ENCODE data around the gene GHR.

The GHR gene

GRCh38 chr5:42612750-42613366 lies 189.6 kb downstream of the GHR start:
- peak; percentile 84 for DNase-seq

- peak; percentile 60 for DNase-seq
Observed at GRCh38 chr5:42614509-42614908, 191.3 kb downstream of the GHR start.

- no peak for DNase-seq
Observed at GRCh38 chr5:42620579-42621216, 197.5 kb downstream of the GHR start.

GRCh38 chr5:42621242-42621641 lies 198.0 kb downstream of the GHR start:
- DNase-seq: no peak

GRCh38 chr5:42621662-42622061 lies 198.4 kb downstream of the GHR start:
- DNase-seq: peak; percentile 42

GRCh38 chr5:42624912-42625311 lies 201.7 kb downstream of the GHR start:
- DNase-seq: no peak

- DNase-seq: no peak
Observed at GRCh38 chr5:42626462-42626861, 203.2 kb downstream of the GHR start.

GRCh38 chr5:42628821-42629220 lies 205.6 kb downstream of the GHR start:
- no peak for DNase-seq

- no peak for DNase-seq
Observed at GRCh38 chr5:42629284-42629683, 206.0 kb downstream of the GHR start.

- no peak for DNase-seq
Observed at GRCh38 chr5:42631241-42631640, 208.0 kb downstream of the GHR start.

GRCh38 chr5:42632354-42632900 lies 209.2 kb downstream of the GHR start:
- DNase-seq: no peak

- DNase-seq: no peak
Observed at GRCh38 chr5:42634575-42634974, 211.3 kb downstream of the GHR start.

GRCh38 chr5:42636425-42636824 lies 213.2 kb downstream of the GHR start:
- no peak for DNase-seq

- no peak for DNase-seq
Observed at GRCh38 chr5:42636946-42637345, 213.7 kb downstream of the GHR start.

GRCh38 chr5:42638972-42639371 lies 215.7 kb downstream of the GHR start:
- no peak for DNase-seq

- DNase-seq: no peak
Observed at GRCh38 chr5:42640835-42641234, 217.6 kb downstream of the GHR start.

- no peak for DNase-seq
Observed at GRCh38 chr5:42641336-42642005, 218.2 kb downstream of the GHR start.

GRCh38 chr5:42642006-42642405 lies 218.8 kb downstream of the GHR start:
- DNase-seq: no peak

GRCh38 chr5:42643360-42643759 lies 220.1 kb downstream of the GHR start:
- DNase-seq: no peak

- DNase-seq: no peak
Observed at GRCh38 chr5:42645138-42645537, 221.9 kb downstream of the GHR start.

- DNase-seq: no peak
Observed at GRCh38 chr5:42648036-42648435, 224.8 kb downstream of the GHR start.

- no peak for DNase-seq
Observed at GRCh38 chr5:42648915-42649314, 225.7 kb downstream of the GHR start.

GRCh38 chr5:42650084-42650483 lies 226.8 kb downstream of the GHR start:
- no peak for DNase-seq

GRCh38 chr5:42653705-42654104 lies 230.5 kb downstream of the GHR start:
- DNase-seq: no peak

Data from fibroblast of skin of right quadriceps (primary cell).